HEK293 (cell line): ENCODE results near the gene INSRR.

Source experiments
- CTCF ChIA-PET: fragments of 350-600 bp; formaldehyde crosslinking; extraction: SDS; loops from one replicate; lab custom pipeline; 2021; ENCODE audit warnings: antibody characterized with exemption; lab: Yijun Ruan, JAX
- POLR2A ChIA-PET: fragments of 300-600 bp; formaldehyde crosslinking; extraction: SDS; loops from one replicate; lab custom pipeline; 2020; ENCODE audit warnings: antibody characterized with exemption, inconsistent platforms; lab: Yijun Ruan, JAX
- H3K27ac ChIP-seq: fragments of 200-500 bp; sonication (Bioruptor generic); 2 replicates; pipeline ENCODE4 v1.5.1; 2014; ENCODE audit warnings: low read depth, low read length, control low read depth, inconsistent platforms; ENCODE audit errors: extremely low read depth
- H3K36me3 ChIP-seq, 2 experiments: fragments of 200-500 bp in 1 of 2; sonication (Bioruptor generic) in 1 of 2; 1 replicate in 1 of 2; 2 replicates in 1 of 2; pipeline ENCODE4 v1.5.1; 2014 to 2017; ENCODE audit warnings: inconsistent platforms in 2 of 2, low read length in 2 of 2; ENCODE audit not compliant: control insufficient read depth in 2 of 2, insufficient read depth in 1 of 2
- H3K4me1 ChIP-seq: fragments of 200-500 bp; sonication (Bioruptor generic); 2 replicates; pipeline ENCODE4 v1.5.1; 2014; ENCODE audit warnings: mild to moderate bottlenecking, low read length, inconsistent platforms; ENCODE audit not compliant: control insufficient read depth, insufficient read depth
- H3K4me3 ChIP-seq: 2 replicates; pipeline ENCODE4 v1.5.1; 2011; ENCODE audit warnings: low read depth, mild to moderate bottlenecking, control low read depth, low read length, moderate library complexity
- H3K9me3 ChIP-seq: fragments of 200-500 bp; sonication (Bioruptor generic); 2 replicates; pipeline ENCODE4 v1.5.1; 2014; ENCODE audit warnings: low read depth, low read length, inconsistent platforms; ENCODE audit not compliant: control insufficient read depth, insufficient read depth
- KLF16 ChIP-seq: fragments of 450-650 bp; formaldehyde crosslinking; IDR thresholded peaks from 2 replicates; pipeline ENCODE4 v1.5.1; 2017; ENCODE audit warnings: missing biosample characterization, missing genetic modification characterization
- MYNN ChIP-seq: fragments of 450-650 bp; formaldehyde crosslinking; IDR thresholded peaks from 2 replicates; pipeline ENCODE4 v1.5.1; 2016; ENCODE audit warnings: missing biosample characterization, missing genetic modification characterization, borderline replicate concordance
- RBAK ChIP-seq: fragments of 450-650 bp; formaldehyde crosslinking; IDR thresholded peaks from 2 replicates; pipeline ENCODE4 v1.5.1; 2016; ENCODE audit warnings: missing biosample characterization, missing genetic modification characterization
- REPIN1 ChIP-seq: fragments of 450-650 bp; formaldehyde crosslinking; IDR thresholded peaks from 2 replicates; pipeline ENCODE4 v1.5.1; 2017; ENCODE audit warnings: missing biosample characterization, missing genetic modification characterization, low read depth
- SCRT1 ChIP-seq: fragments of 450-650 bp; formaldehyde crosslinking; IDR thresholded peaks from 2 replicates; pipeline ENCODE4 v1.5.1; 2016; ENCODE audit warnings: missing biosample characterization, missing genetic modification characterization, borderline replicate concordance
- SCRT2 ChIP-seq: fragments of 450-650 bp; formaldehyde crosslinking; IDR thresholded peaks from 2 replicates; pipeline ENCODE4 v1.5.1; 2016; ENCODE audit warnings: missing biosample characterization, missing genetic modification characterization
- SP3 ChIP-seq: fragments of 450-650 bp; formaldehyde crosslinking; IDR thresholded peaks from 2 replicates; pipeline ENCODE4 v1.5.1; 2016; ENCODE audit warnings: missing biosample characterization, missing genetic modification characterization
- SP7 ChIP-seq: fragments of 450-650 bp; formaldehyde crosslinking; IDR thresholded peaks from 2 replicates; pipeline ENCODE4 v1.5.1; 2016; ENCODE audit warnings: missing biosample characterization, missing genetic modification characterization
- TRIM28 ChIP-seq: IDR thresholded peaks from 2 replicates; pipeline ENCODE4 v1.6.1; 2011; ENCODE audit warnings: low read length, control low read depth, borderline replicate concordance
- ZBTB10 ChIP-seq: fragments of 450-650 bp; formaldehyde crosslinking; IDR thresholded peaks from 2 replicates; pipeline ENCODE4 v1.5.1; 2016; ENCODE audit warnings: missing biosample characterization, missing genetic modification characterization
- ZBTB48 ChIP-seq: fragments of 450-650 bp; formaldehyde crosslinking; IDR thresholded peaks from 2 replicates; pipeline ENCODE4 v1.5.1; 2016; ENCODE audit warnings: missing biosample characterization, missing genetic modification characterization
- ZBTB49 ChIP-seq: fragments of 450-650 bp; formaldehyde crosslinking; IDR thresholded peaks from 2 replicates; pipeline ENCODE4 v1.5.1; 2016; ENCODE audit warnings: missing biosample characterization, missing genetic modification characterization, low read depth
- ZFP41 ChIP-seq: fragments of 450-650 bp; formaldehyde crosslinking; IDR thresholded peaks from 2 replicates; pipeline ENCODE4 v1.5.1; 2016; ENCODE audit warnings: missing biosample characterization, missing genetic modification characterization, borderline replicate concordance
- ZNF10 ChIP-seq: fragments of 450-650 bp; formaldehyde crosslinking; IDR thresholded peaks from 2 replicates; pipeline ENCODE4 v1.5.1; 2017; ENCODE audit warnings: missing biosample characterization, missing genetic modification characterization
- ZNF132 ChIP-seq: fragments of 450-650 bp; formaldehyde crosslinking; IDR thresholded peaks from 2 replicates; pipeline ENCODE4 v1.5.1; 2017; ENCODE audit warnings: missing biosample characterization, missing genetic modification characterization, borderline replicate concordance
- ZNF184 ChIP-seq: fragments of 450-650 bp; IDR thresholded peaks from 2 replicates; pipeline ENCODE4 v1.5.1; 2018; ENCODE audit warnings: missing biosample characterization, mild to moderate bottlenecking, missing genetic modification characterization
- ZNF19 ChIP-seq: fragments of 450-650 bp; formaldehyde crosslinking; IDR thresholded peaks from 2 replicates; pipeline ENCODE4; 2016; ENCODE audit warnings: missing biosample characterization, missing genetic modification characterization, low read depth
- ZNF202 ChIP-seq: fragments of 450-650 bp; formaldehyde crosslinking; IDR thresholded peaks from 2 replicates; pipeline ENCODE4 v1.5.1; 2016; ENCODE audit warnings: missing biosample characterization, missing genetic modification characterization, borderline replicate concordance
- ZNF292 ChIP-seq: fragments of 450-650 bp; formaldehyde crosslinking; IDR thresholded peaks from 2 replicates; pipeline ENCODE4 v1.5.1; 2016; ENCODE audit warnings: low read depth, missing biosample characterization, missing genetic modification characterization, borderline replicate concordance
- ZNF324 ChIP-seq: fragments of 450-650 bp; formaldehyde crosslinking; IDR thresholded peaks from 2 replicates; pipeline ENCODE4 v1.5.1; 2016; ENCODE audit warnings: missing biosample characterization, missing genetic modification characterization
- ZNF433 ChIP-seq: fragments of 450-650 bp; formaldehyde crosslinking; IDR thresholded peaks from 2 replicates; pipeline ENCODE4 v1.5.1; 2016; ENCODE audit warnings: missing biosample characterization, missing genetic modification characterization, low read depth
- ZNF473 ChIP-seq: fragments of 450-650 bp; formaldehyde crosslinking; IDR thresholded peaks from 2 replicates; pipeline ENCODE4 v1.5.1; 2017; ENCODE audit warnings: missing biosample characterization, missing genetic modification characterization
- ZNF501 ChIP-seq: fragments of 450-650 bp; formaldehyde crosslinking; IDR thresholded peaks from 2 replicates; pipeline ENCODE4 v1.5.1; 2016; ENCODE audit warnings: missing biosample characterization, missing genetic modification characterization
- ZNF548 ChIP-seq: fragments of 450-650 bp; formaldehyde crosslinking; IDR thresholded peaks from 2 replicates; pipeline ENCODE4 v1.5.1; 2016; ENCODE audit warnings: missing biosample characterization, missing genetic modification characterization
- ZNF701 ChIP-seq: fragments of 450-650 bp; formaldehyde crosslinking; IDR thresholded peaks from 2 replicates; pipeline ENCODE4 v1.5.1; 2016; ENCODE audit warnings: missing biosample characterization, missing genetic modification characterization
- TF ChIP-seq, protein P1 (sequence below): fragments of 450-650 bp; formaldehyde crosslinking; IDR thresholded peaks from 2 replicates; pipeline ENCODE4 v1.5.1; 2016; ENCODE audit warnings: missing biosample characterization, missing genetic modification characterization

The INSRR gene

DNA sequence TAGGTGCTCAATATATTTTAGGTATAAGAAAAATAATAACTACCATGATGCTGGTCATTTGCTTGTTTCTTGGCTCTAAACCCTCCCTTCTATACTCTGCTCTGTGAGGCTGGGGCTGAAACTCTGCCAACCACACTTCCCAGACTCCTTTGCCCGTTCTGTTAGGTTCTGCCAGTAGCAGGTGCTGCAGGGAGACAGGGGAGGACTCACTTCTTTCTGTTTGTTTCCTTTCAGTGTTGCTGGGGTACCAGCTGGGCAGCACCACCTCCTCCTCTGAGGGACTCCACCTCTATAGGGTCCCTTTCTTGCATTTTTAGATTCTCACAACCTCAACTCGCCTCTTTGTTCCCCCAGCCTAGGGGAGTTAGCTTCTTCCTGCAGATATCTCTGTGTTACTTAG lies 25.3 kb downstream of the INSRR start:
- no peak for TF ChIP-seq ZNF548 (tag by site-specific recombination)
- no peak for TF ChIP-seq SP3 (tag by site-specific recombination)
- TF ChIP-seq ZNF202 = no peak
- no peak for TF ChIP-seq ZNF184 (tag by site-specific recombination)
- TF ChIP-seq ZNF473 (tag by site-specific recombination) = no peak
- TF ChIP-seq ZNF19 (tag by site-specific recombination) = no peak
- no peak for TF ChIP-seq ZBTB10 (tag by site-specific recombination)
- TF ChIP-seq ZFP41 (tag by site-specific recombination) = no peak
- TF ChIP-seq, protein P1, sequence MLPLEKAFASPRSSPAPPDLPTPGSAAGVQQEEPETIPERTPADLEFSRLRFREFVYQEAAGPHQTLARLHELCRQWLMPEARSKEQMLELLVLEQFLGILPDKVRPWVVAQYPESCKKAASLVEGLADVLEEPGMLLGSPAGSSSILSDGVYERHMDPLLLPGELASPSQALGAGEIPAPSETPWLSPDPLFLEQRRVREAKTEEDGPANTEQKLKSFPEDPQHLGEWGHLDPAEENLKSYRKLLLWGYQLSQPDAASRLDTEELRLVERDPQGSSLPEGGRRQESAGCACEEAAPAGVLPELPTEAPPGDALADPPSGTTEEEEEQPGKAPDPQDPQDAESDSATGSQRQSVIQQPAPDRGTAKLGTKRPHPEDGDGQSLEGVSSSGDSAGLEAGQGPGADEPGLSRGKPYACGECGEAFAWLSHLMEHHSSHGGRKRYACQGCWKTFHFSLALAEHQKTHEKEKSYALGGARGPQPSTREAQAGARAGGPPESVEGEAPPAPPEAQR (tag by site-specific recombination) = no peak
- Histone ChIP-seq H3K4me1 (no peaks in the 10 kb centered on the region), H3K27ac (no peak overlapping the region), H3K9me3 (no peaks in the 10 kb centered on the region), H3K4me3 (no peak overlapping the region), H3K36me3 (no peaks in the 10 kb centered on the region)
- ChIA-PET CTCF (interaction anchor here (0.6 to 2.6 kb wide), 7 partner anchors 8 to 241 kb away, joined by 3 to 8 read pairs (median 4); no protein-coding TSS in a partner anchor), POLR2A (no interaction called here)

GRCh38 chr1:156832434-156832833 lies 26.5 kb downstream of the INSRR start:
- ChIA-PET CTCF (interaction anchor here (0.6 to 2.6 kb wide), 4 partner anchors 9 to 174 kb away, joined by 4 to 8 read pairs (median 4); no protein-coding TSS in a partner anchor), POLR2A (no interaction called here)
- no peak for TF ChIP-seq ZNF501 (tag by site-specific recombination)
- TF ChIP-seq REPIN1 (tag by site-specific recombination) = no peak
- no peak for TF ChIP-seq SCRT2 (tag by site-specific recombination)
- TF ChIP-seq RBAK (tag by site-specific recombination) = no peak
- no peak for TF ChIP-seq ZNF10 (tag by site-specific recombination)
- no peak for TF ChIP-seq TRIM28
- no peak for TF ChIP-seq ZNF701 (tag by site-specific recombination)
- TF ChIP-seq SP7 (tag by site-specific recombination) = no peak
- no peak for TF ChIP-seq ZNF324 (tag by site-specific recombination)
- TF ChIP-seq SCRT1 (tag by site-specific recombination) = no peak
- TF ChIP-seq MYNN (tag by site-specific recombination) = no peak
- TF ChIP-seq ZBTB49 (tag by site-specific recombination) = no peak
- no peak for TF ChIP-seq ZNF433 (tag by site-specific recombination)
- TF ChIP-seq ZBTB48 = no peak
- no peak for TF ChIP-seq KLF16 (tag by site-specific recombination)
- no peak for TF ChIP-seq ZNF292 (tag by site-specific recombination)
- TF ChIP-seq ZNF132 (tag by site-specific recombination) = no peak

More at GRCh38 chr1:156832434-156832833, 26.5 kb downstream of the INSRR start:
- H3K36me3 ChIP-seq = no peaks in the 10 kb centered on the region
- H3K4me1 ChIP-seq = no peaks in the 10 kb centered on the region
- no peaks in the 10 kb centered on the region for H3K9me3 ChIP-seq
- no peak overlapping the region for H3K27ac ChIP-seq
- no peak overlapping the region for H3K4me3 ChIP-seq
